HG03565 (cell line): ENCODE results near the gene LAMTOR5.
"Not testable (repeated sequence)": the region's sequence is repeated elsewhere in the genome, so short reads cannot be mapped to it uniquely, and the experiment has no call there.

Experiments
- ATAC-seq: cut with Tn5 transposase; IDR thresholded peaks from one replicate; pipeline ENCODE4 v1.9.1; 2021; ENCODE audit warnings: mild to moderate bottlenecking, moderate library complexity; ENCODE audit not compliant: unreplicated experiment

Gene LAMTOR5

DNA sequence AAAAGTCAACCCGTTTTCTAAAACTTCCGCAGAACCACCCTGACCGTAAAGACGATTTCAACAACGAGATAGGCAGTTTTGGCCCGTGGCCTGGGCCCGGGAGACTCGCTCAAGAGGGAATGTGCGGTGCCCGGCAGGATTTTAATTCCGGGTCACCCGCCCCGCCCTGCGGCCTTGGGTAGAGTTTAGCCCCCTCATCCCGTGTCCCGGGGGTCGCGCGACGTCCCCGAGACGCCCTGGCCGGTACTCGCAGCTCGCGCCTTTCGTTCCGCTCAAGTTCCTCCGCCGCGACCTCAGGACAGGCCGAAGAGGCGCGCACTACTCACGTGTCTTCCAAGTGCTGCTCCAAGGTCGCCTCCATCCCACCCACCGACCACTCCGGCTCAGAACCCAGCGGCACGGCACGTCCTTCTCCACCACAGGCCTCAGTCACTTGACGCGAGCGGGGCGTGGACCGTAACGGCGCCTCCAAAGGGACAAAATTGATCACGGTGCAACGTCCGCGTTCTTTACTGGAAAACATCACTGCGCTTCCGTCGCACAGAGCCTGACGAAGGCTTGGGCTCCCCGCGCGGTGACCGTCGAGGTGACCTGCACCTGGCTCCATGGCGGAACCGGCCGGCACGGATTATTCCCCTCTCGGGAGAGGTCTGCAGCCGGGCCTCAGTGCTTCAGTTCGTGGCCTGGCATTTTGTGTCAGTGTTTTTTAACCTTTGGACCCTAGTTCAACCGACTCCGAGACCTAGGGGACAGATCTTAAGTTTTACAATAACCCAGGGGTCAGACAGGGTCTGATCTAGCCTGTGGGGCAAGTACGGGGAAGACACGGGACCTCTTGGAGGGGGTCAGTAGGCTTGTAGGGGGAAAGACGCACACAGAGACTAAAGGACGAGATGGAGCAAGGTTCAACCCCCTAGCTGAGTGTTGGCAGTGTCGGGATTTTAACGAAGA is at the start of gene LAMTOR5:
TSS of gene LAMTOR5 (minus strand) at position 435 of the 951 bp plus-strand sequence. CDS start at position 361, 74 bp downstream.
- ATAC-seq: peak; percentile 70

DNA sequence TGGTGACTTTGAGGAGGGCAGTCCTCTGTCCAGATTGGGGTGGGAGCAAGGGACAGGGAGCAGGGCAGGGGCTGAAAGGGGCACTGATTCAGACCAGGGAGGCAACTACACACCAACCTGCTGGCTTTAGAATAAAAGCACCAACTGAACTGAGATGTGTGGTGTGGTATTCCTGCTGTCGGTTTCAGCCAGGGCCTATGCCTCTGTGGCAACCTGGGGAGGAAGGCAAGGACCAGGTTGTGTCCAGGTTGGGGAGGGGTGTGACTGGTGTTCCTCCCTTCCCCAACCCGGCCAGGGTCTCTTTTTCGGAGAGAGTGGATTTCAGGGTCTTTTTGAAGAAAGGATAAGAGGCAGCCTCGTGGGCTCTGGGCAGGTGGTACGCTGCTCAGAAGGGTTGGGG is 49.7 kb upstream of the LAMTOR5 start:
- no peak for ATAC-seq

DNA sequence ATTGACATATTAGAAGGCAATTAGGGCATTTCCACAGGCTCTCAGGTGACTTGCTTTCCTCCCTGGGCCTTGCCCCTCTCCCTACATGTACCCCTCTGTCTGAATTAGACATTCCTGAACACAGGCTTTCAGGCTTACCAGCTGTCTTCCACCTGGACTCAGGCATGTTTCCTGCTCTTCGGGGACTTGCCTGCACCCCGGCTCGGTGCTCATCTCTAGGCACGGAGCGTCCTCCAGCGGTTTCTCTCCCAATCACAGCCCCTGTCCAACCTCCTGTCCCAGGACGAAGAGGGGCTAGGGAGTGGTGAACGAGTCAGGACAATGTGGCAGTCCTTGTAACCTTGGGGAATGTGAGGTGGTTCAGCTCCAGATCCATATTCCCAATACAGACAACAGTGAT is 47.7 kb upstream of the LAMTOR5 start:
- ATAC-seq: no peak

DNA sequence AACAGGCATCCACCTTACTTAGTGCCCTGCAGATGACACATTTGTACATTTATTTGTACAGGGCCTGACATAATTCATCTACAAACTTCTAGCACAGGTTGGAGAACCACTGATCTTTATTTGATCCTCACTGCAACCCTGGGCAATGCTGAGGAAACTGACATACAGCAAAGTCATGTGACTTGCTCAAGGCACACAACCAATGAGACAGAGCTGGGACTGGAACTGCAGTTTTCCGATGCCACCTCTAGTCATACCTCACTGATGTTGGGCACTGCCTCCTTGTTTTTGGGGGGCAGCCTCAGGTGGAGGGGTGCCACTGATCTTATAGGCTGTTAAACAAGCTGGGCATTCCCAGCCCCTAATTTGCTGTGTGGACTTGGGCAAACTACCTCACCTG is 46.8 kb upstream of the LAMTOR5 start:
- no peak for ATAC-seq

DNA sequence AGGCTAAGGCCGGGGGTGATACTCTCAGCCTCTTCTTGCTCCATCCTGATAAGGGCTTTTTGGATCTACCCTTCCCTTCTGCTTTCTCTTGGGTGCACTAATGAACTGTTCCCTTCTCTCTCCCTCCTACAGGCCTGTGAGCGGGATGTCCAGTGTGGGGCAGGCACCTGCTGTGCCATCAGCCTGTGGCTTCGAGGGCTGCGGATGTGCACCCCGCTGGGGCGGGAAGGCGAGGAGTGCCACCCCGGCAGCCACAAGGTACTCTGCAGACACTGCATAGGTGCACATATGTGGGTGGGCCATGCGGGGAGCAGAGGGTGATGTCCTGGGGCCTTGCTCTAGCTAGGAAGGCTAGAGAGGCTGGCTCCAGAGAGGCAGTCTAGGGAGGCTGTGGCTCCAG is 46.3 kb upstream of the LAMTOR5 start:
- ATAC-seq: no peak

DNA sequence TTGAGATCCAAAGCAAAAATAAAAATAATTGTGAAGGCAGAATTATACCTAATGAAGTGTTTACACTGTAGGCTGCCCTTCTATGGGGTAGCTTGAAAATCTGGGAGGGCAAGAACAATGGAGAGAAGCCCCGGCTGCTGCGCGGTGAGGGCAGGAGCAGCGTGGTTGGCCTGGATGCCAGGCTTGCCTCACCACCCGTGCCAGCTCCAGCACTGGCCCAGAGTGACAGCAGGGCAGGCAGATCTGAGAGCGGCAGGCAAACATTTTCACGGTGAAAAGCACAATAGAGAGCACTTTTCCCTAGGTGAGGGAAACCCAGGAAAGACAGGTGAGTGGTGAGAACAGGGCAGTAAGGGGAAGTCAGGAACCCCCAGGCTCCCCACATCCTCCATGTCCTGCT is 44.8 kb upstream of the LAMTOR5 start:
- no peak for ATAC-seq

DNA sequence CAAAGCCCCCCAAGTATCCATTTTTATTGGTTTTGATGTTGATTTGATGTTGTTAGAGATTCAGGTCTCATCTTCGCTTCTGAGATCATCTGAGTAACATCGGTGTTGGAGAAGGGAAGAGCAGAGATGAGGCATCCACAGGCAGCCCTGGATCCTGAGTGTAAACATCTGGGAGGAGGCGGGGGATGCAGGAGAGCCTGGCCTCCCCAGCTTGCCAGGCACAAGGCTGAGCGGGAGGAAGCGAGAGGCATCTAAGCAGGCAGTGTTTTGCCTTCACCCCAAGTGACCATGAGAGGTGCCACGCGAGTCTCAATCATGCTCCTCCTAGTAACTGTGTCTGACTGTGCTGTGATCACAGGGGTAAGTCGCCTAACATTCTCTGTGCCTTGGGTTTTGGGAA is 43.4 kb upstream of the LAMTOR5 start, which contains the start of gene PROK1:
TSS of gene PROK1 (plus strand) at position 221 of the 400 bp plus-strand sequence. CDS start at position 289, 68 bp downstream.
- no peak for ATAC-seq

DNA sequence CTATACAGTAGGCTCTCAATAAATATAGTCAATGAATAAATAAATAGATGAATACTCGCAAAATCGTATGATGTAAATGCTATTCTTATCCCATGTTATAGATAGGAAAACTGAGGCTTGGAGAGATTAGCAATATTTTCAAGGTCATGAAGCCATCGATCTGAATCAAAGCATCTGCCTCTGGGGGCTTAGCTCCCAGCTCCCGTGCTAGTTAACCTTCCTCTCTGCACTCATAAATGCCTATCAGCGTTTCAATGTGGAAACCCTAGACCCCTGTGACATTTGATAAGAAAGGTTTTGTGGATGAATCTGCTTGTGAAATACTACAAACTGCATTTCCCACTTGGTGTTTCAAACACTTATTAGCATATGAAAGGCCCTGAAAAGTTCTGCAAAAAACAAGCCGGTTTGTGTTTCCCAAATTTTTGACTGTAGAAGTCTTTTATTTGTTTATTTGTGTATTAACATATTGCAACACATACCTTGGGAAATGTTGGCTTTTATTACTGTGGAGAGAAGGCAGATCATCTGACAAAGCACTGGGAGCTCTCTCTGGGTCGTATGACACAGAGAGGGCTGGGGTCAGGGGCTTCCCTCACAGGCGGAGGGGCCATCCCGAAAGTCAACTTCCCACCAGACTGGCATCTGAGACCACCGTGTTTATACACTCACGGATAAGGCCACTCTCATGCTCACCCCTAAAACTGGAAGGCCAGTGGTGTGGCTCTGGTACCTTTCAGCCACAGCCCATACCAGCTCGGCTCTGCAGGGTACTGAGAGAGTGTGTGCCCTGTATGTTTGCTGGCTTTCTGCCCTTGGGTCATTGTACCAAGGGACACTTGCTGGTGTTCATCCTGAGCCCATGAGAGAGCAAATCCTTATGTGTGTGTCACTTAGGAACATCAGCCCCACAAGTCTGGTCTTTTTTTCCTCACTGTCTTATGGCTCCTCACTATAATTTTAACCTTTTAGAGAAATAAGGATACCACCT is 42.5 kb upstream of the LAMTOR5 start:
- ATAC-seq: no peak

DNA sequence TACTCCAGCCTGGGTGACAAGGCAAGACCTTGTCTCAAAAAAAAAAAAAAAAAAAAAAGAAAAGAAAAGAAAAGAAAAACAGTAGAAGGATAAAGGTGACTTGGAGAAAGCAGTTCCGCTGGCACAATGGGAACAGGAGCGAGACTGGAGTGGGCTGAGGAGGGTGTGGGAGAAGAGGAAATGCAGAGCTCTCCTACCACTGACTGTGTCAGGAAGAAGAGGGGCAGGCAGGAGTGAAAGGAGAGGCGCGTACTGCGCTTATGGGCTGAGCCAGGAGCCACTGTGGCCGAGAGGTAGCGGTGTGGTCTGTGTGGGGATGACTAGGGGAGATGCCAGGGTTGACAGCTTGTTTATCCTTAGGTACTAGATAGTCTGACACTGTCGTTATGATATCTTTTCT is 37.1 kb upstream of the LAMTOR5 start:
- no peak for ATAC-seq

DNA sequence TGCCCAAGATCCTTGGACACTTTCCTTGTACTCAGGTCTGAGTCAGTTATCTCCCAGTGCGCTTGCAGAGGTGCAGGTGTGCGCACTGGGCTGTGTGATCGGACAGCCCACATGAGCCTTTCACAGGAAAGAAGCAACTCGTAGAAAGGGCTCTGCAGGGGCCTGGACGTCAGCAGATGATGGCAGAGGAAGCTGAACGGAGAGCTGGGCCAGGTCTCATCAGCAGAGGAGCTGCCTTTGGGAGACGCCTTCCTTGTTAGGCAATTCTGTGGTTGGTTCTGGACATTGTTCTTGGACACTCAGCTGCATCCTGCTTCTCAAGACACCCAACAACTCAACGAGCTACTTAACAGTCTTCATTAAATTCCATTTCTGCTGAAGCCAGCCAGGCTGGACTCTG is 36.0 kb upstream of the LAMTOR5 start:
- no peak for ATAC-seq

DNA sequence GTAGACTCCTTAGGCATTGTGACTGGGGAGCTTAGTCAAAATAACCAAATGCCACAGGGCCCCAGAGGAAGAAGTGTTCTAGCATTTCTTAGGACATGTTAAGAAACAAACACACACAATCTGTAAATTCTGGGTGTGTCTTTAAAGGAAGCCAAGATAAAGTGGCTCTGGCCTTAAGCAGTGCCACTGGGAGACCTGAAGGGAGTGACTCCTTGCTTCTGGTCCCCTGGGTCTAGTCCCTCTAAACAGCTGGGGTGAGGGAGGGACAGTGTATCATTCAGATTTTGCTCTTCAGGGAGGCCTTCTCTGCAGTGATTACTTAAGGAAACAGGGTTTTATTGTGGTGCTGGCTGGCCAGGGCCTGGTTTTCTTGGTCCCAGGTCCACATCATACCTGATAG is 34.4 kb upstream of the LAMTOR5 start:
- ATAC-seq: no peak

DNA sequence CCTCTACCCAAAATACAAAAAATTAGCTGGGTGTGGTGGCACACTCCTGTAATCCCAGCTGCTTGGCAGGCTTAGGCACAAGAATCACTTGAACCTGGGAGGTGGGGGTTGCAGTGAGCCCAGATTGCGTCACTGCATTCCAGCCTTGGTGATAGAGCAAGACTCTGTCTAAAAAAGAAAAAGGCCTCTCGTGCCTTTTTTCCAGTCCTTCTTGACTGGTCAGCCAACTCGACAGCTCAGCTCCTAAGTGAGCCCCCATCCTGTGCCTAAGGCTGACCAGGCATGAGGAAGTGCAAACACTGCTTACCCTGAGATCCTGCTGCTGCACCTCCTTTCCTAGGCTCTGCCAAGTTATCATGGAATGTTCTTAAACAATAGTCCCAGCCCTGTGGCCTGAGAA is 33.4 kb upstream of the LAMTOR5 start:
- ATAC-seq: no peak

DNA sequence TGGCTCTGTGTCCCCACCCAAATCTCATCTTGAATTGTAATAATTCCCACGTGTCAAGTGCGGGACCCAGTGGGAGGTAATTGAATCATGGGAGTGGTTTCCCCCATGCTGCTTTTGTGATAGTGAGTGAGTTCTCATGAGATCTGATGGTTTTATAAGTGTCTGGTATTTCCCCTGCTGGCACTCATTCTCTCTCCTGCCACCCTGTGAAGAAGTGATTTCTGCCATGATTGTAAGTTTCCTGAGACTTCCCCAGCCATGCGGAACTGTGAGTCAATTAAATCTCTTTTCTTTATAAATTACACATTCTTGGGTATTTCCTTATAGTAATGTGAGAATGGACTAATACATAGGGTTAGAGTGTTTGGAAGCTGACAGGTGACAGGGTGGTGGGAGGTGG is 32.4 kb upstream of the LAMTOR5 start:
- not testable (repeated sequence) for ATAC-seq

DNA sequence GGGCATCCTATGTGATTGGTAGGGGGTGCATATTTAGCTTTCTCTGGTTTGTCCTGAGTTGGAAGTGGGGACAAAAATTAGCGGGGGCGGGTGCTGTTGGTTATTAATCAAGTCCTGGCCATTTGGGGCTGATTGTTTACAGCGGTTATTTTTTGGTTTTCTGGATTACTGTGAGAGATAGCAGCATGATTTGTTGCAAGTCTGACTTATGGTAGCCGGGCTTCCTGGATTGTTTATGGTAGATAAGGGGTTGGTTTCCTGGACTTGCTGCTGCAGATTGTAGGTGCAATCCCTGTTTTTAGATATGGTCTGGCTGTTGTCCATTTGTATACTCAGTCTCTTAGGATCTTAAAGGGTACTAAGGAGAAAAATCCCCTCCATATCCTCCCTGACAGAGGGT is 31.4 kb upstream of the LAMTOR5 start:
- ATAC-seq: no peak

DNA sequence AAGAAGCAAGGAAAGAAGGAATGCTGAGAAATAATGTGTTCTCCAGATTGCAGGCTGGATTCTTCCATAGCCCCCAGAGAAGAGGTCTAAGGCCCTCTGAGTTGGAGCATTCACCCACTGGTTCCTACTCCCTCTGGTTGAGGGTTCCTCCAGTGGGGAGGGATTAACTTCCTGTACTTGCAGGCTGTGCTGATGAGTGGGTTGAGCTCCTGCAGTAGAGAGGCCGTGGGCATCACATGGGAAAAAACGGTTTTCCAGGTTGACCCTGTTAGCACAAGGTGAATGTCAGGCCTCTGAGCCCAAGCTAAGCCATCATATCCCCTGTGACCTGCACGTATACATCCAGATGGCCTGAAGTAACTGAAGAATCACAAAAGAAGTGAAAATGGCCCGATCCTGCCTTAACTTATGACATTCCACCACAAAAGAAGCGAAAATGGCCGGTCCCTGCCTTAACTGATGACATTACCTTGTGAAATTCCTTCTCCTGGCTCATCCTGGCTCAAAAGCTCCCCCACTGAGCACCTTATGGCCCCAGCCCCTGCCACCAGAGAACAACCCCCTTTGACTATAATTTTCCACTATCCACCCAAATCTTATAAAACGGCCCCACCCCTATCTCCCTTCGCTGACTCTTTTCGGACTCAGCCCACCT is 30.3 kb upstream of the LAMTOR5 start:
- not testable (repeated sequence) for ATAC-seq

DNA sequence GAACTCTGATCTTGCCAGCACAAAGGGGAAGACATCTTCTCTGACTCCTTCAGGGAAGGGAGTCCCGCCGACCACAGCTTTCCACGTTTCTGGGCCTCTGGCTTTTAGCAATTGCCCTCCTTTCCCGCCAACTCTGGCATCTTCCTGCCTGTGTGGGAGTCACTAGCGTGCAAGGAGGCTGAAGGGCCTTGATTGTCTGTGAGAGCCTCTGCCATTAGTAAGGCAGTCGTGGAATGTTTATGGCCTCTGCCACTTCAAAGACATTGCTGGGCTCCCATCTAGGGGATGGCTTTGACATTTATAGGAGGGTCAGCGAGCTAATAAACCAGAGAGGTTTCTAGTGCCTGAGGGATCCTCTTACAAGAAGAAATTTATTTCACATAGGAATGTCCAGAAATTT is 29.1 kb upstream of the LAMTOR5 start:
- ATAC-seq: no peak

DNA sequence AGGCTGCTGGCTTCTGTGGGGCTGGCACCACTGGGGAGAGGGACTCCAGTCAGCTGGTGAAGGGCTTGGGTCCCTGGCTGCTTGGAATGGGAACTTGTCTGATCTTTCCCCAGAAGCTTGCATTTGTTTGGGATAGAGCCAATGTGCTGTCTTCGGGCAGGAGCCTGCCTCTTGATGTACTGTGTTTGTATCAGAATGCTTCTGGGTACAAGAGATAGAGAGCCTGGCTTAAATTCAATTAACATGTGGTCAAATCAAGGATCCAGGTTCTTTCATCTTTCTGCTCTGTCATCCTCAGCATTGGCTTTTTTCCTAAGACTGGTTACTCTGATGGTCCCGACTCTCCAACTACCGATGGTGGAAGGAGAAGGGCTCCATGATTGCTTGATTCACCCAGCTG is 27.5 kb upstream of the LAMTOR5 start:
- ATAC-seq: no peak

DNA sequence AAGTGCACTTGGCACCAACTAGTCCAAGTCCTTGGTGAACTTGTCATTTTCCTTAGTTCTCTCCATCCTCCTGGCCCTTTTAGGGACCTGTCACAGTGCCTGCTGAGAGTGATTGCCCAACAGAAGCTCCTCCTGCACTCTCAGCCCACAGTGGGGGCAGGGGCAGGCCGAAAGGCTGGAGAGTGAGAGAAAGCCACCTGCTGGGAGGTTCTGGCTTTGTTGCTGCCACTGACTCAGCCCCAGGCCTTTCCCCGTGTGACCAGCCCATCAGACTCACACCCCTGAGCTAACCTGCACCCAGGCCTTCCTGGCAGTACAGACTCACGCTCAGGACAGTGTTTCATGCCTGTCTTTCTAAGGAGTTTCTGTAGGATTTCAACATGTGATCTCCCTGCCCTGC is 26.3 kb upstream of the LAMTOR5 start:
- no peak for ATAC-seq

DNA sequence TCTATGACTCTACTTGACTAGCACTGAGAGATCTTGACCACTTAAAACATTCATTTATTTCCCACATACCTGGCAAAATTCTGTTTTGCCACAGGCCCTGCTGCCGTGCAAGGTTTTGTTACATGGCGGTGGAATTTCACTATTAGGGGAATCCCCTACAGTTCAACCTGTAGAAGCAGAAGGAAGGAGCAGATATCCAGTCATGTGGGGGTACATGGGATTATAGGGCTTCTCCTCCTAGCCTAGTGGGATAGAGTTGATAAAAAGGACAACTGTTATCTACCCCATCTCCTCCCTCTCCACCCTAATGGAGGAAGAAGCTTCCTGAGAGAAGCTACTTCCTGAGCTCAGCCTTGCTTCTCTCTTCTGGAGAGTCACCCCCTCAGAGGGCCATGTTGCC is 25.7 kb upstream of the LAMTOR5 start:
- no peak for ATAC-seq

DNA sequence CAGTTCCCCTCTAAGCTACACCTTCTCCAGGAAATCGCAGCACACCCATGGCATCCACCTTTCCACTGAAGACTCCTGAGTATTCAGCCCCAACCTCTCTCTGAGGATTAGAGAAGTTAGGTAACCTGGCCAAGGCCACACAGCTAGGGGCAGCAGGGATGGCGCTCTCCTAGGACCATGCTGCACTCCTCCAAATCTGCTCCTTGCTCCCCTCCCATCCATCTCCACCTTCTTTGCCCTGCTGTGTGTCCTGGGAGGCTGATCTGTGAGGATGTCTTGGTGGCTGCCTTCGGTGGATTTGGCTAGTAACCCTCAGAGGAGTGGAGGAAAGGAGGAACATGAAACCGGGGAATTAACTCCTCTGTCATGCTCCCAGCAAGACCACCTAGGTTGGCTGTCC is 23.4 kb upstream of the LAMTOR5 start:
- ATAC-seq: no peak

DNA sequence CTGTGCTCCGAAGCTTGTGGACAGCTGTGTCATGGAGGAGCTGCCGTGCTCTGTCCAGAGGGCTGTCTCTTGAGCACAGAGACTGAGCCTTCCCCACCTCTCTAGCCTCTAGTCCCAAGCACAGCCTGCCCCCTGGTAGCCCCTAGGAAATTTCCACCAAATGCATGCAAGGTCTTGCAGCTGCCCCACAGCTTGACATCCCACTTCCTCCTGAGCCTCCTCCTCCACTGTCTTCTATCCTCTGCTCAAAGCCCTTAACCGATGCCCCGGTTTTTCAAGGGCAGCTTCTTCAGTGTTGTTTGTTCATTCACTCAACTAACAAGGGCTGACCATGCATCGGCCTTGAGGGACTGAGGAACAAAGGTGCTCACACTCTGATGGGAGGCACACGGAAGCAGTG is 22.9 kb upstream of the LAMTOR5 start:
- ATAC-seq: no peak
